K562 (cell line): Measurements from ENCODE around the gene ZER1.

Experiments
- BACH1 ChIP-seq: fragments of 200-800 bp; sonication (Bioruptor generic); IDR thresholded peaks from 2 replicates; pipeline ENCODE4 v1.6.1; 2016; ENCODE audit warnings: missing genetic modification characterization, missing compliant biosample characterization
- CHCHD3 ChIP-seq: fragments of 250-450 bp; sonication (Bioruptor Pico); IDR thresholded peaks from 2 replicates; pipeline ENCODE4 v2.1.2; 2022; ENCODE audit warnings: mild to moderate bottlenecking
- EP300 ChIP-seq: IDR thresholded peaks from 2 replicates; pipeline ENCODE4 v1.6.1; 2012; ENCODE audit warnings: low read length, improper control_type of control experiment
- MEF2A ChIP-seq: IDR thresholded peaks from 2 replicates; pipeline ENCODE4 v1.6.1; 2011; ENCODE audit warnings: low read depth, mild to moderate bottlenecking, low read length, moderate library complexity; ENCODE audit not compliant: control insufficient read depth
- RAD21 ChIP-seq, 2 experiments: fragments of 250-450 bp in 1 of 2; fragments of 450-650 bp in 1 of 2; sonication (Bioruptor Pico) in 1 of 2; formaldehyde crosslinking in 1 of 2; IDR thresholded peaks in 1 of 2; conservative IDR thresholded peaks in 1 of 2; 2 replicates each; pipeline versions ENCODE4 v1.4.0 to v1.8.0; 2020 to 2022; ENCODE audit warnings: mild to moderate bottlenecking in 2 of 2, moderate library complexity in 1 of 2
- SREBF2 ChIP-seq: sonication (generic); formaldehyde crosslinking; IDR thresholded peaks from 2 replicates; pipeline ENCODE4 v1.4.0; 2020; ENCODE audit warnings: mild to moderate bottlenecking, missing genetic modification reagents
- TEAD4 ChIP-seq, 2 experiments: sonication (generic) in 1 of 2; formaldehyde crosslinking in 1 of 2; IDR thresholded peaks; 2 replicates each; pipeline versions ENCODE4 v1.6.1 to v1.8.0; 2012 to 2022; ENCODE audit warnings: borderline replicate concordance in 1 of 2, inconsistent platforms in 1 of 2, low read length in 1 of 2, mild to moderate bottlenecking in 1 of 2, missing genetic modification reagents in 1 of 2
- ZNF121 ChIP-seq: sonication (generic); formaldehyde crosslinking; conservative IDR thresholded peaks from 2 replicates; pipeline ENCODE4 v1.8.0; 2022; ENCODE audit warnings: missing genetic modification reagents
- TF ChIP-seq, protein P1 (sequence below): fragments of 250-450 bp; sonication (Bioruptor Pico); IDR thresholded peaks from 2 replicates; pipeline ENCODE4 v1.8.0; 2022; ENCODE audit warnings: inconsistent platforms, mild to moderate bottlenecking, moderate library complexity, borderline replicate concordance
- TF ChIP-seq, protein P2 (sequence below): sonication (generic); formaldehyde crosslinking; IDR thresholded peaks from 2 replicates; pipeline ENCODE4 v1.8.0; 2022; ENCODE audit warnings: mild to moderate bottlenecking, missing genetic modification reagents
- TF ChIP-seq, protein P3 (sequence below), 3 experiments: IDR thresholded peaks in 2 of 3; conservative IDR thresholded peaks in 1 of 3; 2 replicates each; pipeline ENCODE4 v1.5.1; 2011 to 2012; ENCODE audit warnings: low read length in 3 of 3, mild to moderate bottlenecking in 3 of 3, control low read depth in 2 of 3, improper control_type of control experiment in 1 of 3, inconsistent platforms in 1 of 3, low read depth in 1 of 3, mixed read lengths in 1 of 3, moderate library complexity in 1 of 3; ENCODE audit not compliant: insufficient read depth in 2 of 3

DNA sequence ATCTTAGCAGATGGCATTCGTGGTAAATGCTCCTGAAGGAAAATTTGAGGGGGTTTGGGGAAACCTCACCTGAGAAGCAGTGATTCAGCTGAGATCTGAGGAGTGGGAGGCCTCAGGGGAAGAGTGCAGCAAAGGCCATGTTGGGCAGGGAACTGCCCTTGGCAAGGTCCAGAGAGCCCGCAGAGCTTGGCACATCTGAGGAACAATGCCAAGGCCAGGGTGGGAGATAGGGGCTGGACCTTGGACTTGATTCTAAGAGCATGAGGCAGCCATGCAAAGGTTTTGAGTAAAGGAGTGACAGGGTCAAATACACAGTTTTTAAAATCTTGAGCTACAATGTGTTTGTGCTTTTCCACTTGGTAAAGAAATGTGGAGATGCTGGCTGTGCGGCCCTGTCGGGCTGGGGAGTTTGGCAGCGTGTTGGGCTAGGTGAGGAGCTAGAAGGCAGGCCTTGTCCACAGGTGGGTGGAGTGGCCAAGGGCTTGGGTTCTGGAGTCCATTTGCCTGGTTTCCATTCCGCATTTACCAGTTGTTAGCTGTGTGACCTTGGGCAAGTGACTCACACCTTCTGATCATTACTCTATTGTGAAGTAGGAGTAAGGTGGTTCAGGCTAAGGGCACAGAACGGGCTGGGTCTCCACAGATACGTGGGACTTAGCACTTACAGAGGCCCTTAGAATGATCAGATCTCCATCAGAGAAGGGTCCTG is 21.4 kb upstream of the ZER1 start:
- TF ChIP-seq RAD21 (CRISPR knock-in tag; conservative IDR thresholded peaks at IDR 0.05 in 1 of 2, IDR thresholded peaks at IDR 0.05 in 1 of 2) = no peak
- TF ChIP-seq, protein P1, sequence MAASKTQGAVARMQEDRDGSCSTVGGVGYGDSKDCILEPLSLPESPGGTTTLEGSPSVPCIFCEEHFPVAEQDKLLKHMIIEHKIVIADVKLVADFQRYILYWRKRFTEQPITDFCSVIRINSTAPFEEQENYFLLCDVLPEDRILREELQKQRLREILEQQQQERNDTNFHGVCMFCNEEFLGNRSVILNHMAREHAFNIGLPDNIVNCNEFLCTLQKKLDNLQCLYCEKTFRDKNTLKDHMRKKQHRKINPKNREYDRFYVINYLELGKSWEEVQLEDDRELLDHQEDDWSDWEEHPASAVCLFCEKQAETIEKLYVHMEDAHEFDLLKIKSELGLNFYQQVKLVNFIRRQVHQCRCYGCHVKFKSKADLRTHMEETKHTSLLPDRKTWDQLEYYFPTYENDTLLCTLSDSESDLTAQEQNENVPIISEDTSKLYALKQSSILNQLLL (CRISPR knock-in tag) = no peak
- TF ChIP-seq MEF2A = no peak
- TF ChIP-seq ZNF121 (CRISPR knock-in tag) = no peak
- no peak for TF ChIP-seq BACH1
- TF ChIP-seq EP300 = no peak
- TF ChIP-seq, protein P2, sequence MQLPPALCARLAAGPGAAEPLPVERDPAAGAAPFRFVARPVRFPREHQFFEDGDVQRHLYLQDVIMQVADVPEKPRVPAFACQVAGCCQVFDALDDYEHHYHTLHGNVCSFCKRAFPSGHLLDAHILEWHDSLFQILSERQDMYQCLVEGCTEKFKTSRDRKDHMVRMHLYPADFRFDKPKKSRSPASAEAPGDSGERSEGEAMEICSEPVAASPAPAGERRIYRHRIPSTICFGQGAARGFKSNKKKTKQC = no peak
- TF ChIP-seq, protein P3, sequence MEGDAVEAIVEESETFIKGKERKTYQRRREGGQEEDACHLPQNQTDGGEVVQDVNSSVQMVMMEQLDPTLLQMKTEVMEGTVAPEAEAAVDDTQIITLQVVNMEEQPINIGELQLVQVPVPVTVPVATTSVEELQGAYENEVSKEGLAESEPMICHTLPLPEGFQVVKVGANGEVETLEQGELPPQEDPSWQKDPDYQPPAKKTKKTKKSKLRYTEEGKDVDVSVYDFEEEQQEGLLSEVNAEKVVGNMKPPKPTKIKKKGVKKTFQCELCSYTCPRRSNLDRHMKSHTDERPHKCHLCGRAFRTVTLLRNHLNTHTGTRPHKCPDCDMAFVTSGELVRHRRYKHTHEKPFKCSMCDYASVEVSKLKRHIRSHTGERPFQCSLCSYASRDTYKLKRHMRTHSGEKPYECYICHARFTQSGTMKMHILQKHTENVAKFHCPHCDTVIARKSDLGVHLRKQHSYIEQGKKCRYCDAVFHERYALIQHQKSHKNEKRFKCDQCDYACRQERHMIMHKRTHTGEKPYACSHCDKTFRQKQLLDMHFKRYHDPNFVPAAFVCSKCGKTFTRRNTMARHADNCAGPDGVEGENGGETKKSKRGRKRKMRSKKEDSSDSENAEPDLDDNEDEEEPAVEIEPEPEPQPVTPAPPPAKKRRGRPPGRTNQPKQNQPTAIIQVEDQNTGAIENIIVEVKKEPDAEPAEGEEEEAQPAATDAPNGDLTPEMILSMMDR (IDR thresholded peaks at IDR 0.05 in 2 of 3, conservative IDR thresholded peaks at IDR 0.05 in 1 of 3; ENCODE audit: insufficient read depth in 2 of 3, low read depth in 1 of 3, low read length in 3 of 3) = no peak
- TF ChIP-seq CHCHD3 (CRISPR knock-in tag) = no peak
- no peak for TF ChIP-seq SREBF2
- no peak for TF ChIP-seq TEAD4 (IDR thresholded peaks at IDR 0.05; ENCODE audit: low read length)
- TF ChIP-seq TEAD4 (CRISPR knock-in tag; IDR thresholded peaks at IDR 0.05; ENCODE audit: borderline replicate concordance) = no peak
